Upper lobe of left lung (tissue), 4 donors: ENCODE data around the gene PLCB2.

Source experiments
- EP300 ChIP-seq, 4 donors: sonication (generic); formaldehyde crosslinking; IDR thresholded peaks; one replicate each; pipeline ENCODE4 v1.5.1; 2017; ENCODE audit warnings: antibody characterized with exemption in 4 of 4, control low read depth in 2 of 4
- POLR2A ChIP-seq, 4 donors: fragments of 450-650 bp; IDR thresholded peaks; one replicate each; pipeline ENCODE4 v1.5.1; 2016 to 2017; ENCODE audit warnings: antibody characterized with exemption in 4 of 4, mild to moderate bottlenecking in 2 of 4
- POLR2AphosphoS5 ChIP-seq, 2 donors: sonication (generic); formaldehyde crosslinking; IDR thresholded peaks; one replicate each; pipeline ENCODE4 v1.5.1; 2017; ENCODE audit warnings: antibody characterized with exemption in 2 of 2
- TF ChIP-seq, protein P1 (sequence below), 6 experiments: fragments of 450-650 bp in 4 of 6; fragments of 200-600 bp in 2 of 6; sonication (generic) in 2 of 6; IDR thresholded peaks; one replicate each; pipeline ENCODE4 v1.5.1; 2016 to 2019; ENCODE audit warnings: antibody characterized with exemption in 6 of 6

DNA sequence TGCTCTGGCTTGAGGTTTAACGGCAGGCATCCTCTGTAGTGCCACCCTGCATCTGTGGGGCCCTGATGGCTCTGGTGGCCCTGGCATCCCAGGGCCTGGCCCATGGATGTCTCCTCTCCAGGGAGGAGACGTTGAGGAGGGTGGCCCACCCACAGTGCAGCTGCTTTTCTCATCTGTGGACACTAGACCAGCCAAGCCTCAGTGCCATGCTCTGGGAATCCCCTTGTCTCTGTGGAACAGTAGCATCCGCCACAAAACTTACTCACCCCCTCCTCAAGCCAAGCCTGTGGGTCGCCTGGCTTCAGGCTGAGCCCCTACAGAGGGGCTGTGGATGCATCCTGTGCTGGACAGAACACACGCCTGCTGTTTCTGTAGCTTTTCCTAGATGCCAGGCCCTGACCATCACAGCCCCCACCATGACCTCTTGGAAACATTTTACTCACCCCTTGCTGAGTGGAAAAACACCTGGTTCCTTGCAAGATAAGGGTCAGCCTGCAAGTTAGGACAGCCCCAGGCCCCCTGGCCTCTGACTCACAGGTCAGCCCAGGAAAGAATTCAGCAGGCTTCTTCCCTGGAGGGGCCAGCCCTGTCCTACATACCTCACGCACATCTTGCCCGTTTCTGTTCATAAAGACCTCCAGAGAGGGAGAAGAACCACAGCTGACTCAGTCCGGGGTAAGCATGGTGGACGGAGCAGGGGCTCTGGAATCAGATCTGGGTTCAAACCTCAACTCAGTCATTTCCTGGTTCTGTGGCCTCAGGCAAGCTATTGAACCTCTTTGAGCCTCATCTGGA lies 49.9 kb downstream of the PLCB2 start:
- TF ChIP-seq POLR2A (IDR thresholded peaks at IDR 0.05) (no peak), POLR2AphosphoS5 (IDR thresholded peaks at IDR 0.05) (no peak), EP300 (IDR thresholded peaks at IDR 0.05) (no peak)
- TF ChIP-seq, protein P1, sequence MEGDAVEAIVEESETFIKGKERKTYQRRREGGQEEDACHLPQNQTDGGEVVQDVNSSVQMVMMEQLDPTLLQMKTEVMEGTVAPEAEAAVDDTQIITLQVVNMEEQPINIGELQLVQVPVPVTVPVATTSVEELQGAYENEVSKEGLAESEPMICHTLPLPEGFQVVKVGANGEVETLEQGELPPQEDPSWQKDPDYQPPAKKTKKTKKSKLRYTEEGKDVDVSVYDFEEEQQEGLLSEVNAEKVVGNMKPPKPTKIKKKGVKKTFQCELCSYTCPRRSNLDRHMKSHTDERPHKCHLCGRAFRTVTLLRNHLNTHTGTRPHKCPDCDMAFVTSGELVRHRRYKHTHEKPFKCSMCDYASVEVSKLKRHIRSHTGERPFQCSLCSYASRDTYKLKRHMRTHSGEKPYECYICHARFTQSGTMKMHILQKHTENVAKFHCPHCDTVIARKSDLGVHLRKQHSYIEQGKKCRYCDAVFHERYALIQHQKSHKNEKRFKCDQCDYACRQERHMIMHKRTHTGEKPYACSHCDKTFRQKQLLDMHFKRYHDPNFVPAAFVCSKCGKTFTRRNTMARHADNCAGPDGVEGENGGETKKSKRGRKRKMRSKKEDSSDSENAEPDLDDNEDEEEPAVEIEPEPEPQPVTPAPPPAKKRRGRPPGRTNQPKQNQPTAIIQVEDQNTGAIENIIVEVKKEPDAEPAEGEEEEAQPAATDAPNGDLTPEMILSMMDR (IDR thresholded peaks at IDR 0.05) = no peak
